ENCODE measurements around the gene CCM2.

Gene CCM2

GRCh38 chr7:45060295-45060694 lies 60.3 kb downstream of the CCM2 start:
- no peak for TF ChIP-seq Cebpa-rat (IDR thresholded peaks at IDR 0.05)
- Histone ChIP-seq H3K27me3 (no peaks in the 10 kb centered on the region), H3K4me1 (peaks cover 0 to 43% (median 10%) of the 10 kb centered on the region in 10 experiments; a peak in 11 of 20 replicates), H3K4me2 (no peak overlapping the region), H3K36me3 (peaks cover 48 to 90% (median 69%) of the 10 kb centered on the region in 11 experiments), H3K9me3 (replicated peaks in 1 of 11) (peaks cover 0 to 10% (median 0%) of the 10 kb centered on the region in 11 experiments; a peak in 3 of 22 replicates), H3K4me3 (no peak overlapping the region), H4K20me1 (peaks cover 16 to 99% (median 74%) of the 10 kb centered on the region in 11 experiments; a peak in 19 of 22 replicates), H3K27ac (no peak overlapping the region), H3K9ac (no peak overlapping the region)

- peaks cover 58 to 92% (median 69%) of the 10 kb centered on the region in 11 experiments for H3K36me3 ChIP-seq
- peak overlapping the region in 2 of 11 experiments; percentile 9 to 29; a peak in 2 of 22 replicates for H3K4me2 ChIP-seq
- peaks cover 16 to 99% (median 85%) of the 10 kb centered on the region in 11 experiments; a peak in 19 of 22 replicates for H4K20me1 ChIP-seq
- no peak overlapping the region for H3K9ac ChIP-seq
- no peak overlapping the region for H3K4me3 ChIP-seq
- no peaks in the 10 kb centered on the region for H3K9me3 ChIP-seq (replicated peaks in 1 of 11)
- H3K27ac ChIP-seq: 0 out of 22 replicates have a peak overlapping the region, but pooled peaks of 1 of the 11 experiments have one; percentile 26
- no peak for TF ChIP-seq Cebpa-rat (IDR thresholded peaks at IDR 0.05)
- H3K4me1 ChIP-seq: peaks cover 0 to 43% (median 10%) of the 10 kb centered on the region in 10 experiments; a peak in 13 of 20 replicates
- no peaks in the 10 kb centered on the region for H3K27me3 ChIP-seq
These were observed 61.4 kb downstream of the CCM2 start for GRCh38 chr7:45061352-45061751.

GRCh38 chr7:45061806-45062425 lies 61.9 kb downstream of the CCM2 start:
- 0 out of 22 replicates have a peak overlapping the region, but pooled peaks of 1 of the 11 experiments have one; percentile 26 for H3K27ac ChIP-seq
- H3K4me3 ChIP-seq: no peak overlapping the region
- no peak overlapping the region for H3K9ac ChIP-seq
- H3K9me3 ChIP-seq (replicated peaks in 1 of 11): no peaks in the 10 kb centered on the region
- peak overlapping the region in 2 of 11 experiments; percentile 9 to 29; a peak in 3 of 22 replicates for H3K4me2 ChIP-seq
- no peaks in the 10 kb centered on the region for H3K27me3 ChIP-seq
- peaks cover 16 to 99% (median 89%) of the 10 kb centered on the region in 11 experiments; a peak in 19 of 22 replicates for H4K20me1 ChIP-seq
- H3K36me3 ChIP-seq: peaks cover 57 to 92% (median 70%) of the 10 kb centered on the region in 11 experiments
- peaks cover 0 to 42% (median 10%) of the 10 kb centered on the region in 10 experiments; a peak in 13 of 20 replicates for H3K4me1 ChIP-seq
- no peak for TF ChIP-seq Cebpa-rat (IDR thresholded peaks at IDR 0.05)

DNA sequence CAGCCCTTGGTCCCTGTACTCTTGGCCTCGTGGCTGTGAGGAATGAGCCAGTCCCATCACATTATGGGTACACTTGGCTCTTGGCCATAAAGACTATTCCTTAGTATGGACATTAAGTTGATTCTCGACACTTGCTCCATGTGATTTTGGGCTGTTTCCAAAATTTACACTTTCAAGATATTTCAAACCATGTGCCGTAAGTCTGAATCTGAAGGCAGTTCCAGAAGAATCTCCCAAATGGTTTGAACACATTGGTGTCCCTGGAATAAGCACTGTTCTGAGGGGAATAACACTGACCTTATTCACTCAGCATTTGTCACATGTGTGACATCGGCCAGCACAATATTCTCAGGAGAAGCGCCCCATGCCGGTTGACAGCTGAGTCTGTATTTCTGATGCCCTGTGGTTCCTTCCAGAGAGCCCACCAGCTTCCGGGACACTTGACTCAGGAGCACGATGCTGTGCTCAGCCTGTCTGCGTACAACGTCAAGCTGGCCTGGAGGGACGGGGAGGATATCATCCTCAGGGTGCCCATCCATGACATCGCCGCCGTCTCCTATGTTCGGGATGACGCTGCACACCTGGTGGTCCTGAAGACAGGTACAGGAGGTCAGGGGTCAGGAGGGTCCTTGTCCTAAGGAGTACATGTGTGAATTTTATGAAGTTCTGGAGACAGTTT lies 64.2 kb downstream of the CCM2 start:
- Histone ChIP-seq H4K20me1 (peaks cover 21 to 100% (median 91%) of the 10 kb centered on the region in 11 experiments; a peak in 20 of 22 replicates), H3K4me2 (peak overlapping the region in 1 of 11 experiments; percentile 65; a peak in 1 of 22 replicates), H3K27me3 (no peaks in the 10 kb centered on the region), H3K9ac (no peak overlapping the region), H3K36me3 (peaks cover 71 to 97% (median 86%) of the 10 kb centered on the region in 11 experiments), H3K9me3 (replicated peaks in 1 of 11) (no peaks in the 10 kb centered on the region), H3K27ac (no peak overlapping the region), H3K4me3 (no peak overlapping the region), H3K4me1 (peaks cover 0 to 34% (median 13%) of the 10 kb centered on the region in 10 experiments; a peak in 13 of 20 replicates)
- no peak for TF ChIP-seq Cebpa-rat (IDR thresholded peaks at IDR 0.05)

DNA sequence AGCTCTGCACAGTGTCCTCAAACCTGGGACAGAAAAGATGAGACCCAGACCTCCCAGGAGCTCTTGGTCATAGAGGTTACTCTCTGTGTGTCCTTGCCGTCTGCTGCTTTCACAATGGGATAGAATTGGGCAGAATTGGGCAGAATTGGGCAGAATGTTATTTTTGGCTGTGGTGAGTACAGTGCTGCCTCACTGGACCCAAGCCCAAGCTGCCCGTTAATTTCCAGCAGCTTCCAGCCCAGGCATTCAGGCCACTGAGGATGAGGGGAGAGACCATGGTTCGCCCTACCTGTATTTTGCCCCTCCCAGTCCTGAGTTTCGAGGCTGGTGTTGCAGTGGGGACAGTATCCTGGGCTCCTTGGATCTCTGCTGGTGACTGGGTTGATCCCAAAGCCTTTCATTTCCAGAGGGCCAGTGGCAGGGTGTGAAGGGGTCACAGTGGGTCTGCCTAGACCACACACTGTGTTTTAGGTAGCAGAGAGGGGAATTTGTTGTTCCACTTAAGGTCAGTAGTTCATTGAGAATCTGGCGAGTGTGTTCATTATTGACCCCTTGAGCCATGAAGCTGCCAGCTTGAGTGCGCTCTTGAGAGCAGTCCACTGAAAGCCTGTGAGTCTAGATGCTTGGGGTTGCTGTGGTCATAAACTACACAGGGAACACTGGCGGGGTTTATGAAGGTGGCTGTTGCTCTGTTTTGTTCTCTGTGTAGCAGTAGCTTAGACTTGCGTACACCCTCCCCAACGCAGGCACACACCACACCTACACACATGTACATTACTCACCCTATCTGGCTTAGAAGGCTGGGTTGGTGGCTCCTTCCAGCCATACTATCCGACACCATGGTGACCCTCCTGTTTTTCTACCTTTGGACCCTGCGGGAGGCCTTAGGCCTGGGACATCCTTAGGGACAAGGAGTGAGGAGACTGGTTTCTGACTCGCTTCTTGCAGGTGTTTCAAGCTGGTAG lies 65.3 kb downstream of the CCM2 start:
- Histone ChIP-seq H3K27ac (no peak overlapping the region; a peak in 1 of 22 replicates), H3K27me3 (no peaks in the 10 kb centered on the region), H3K4me2 (no peak overlapping the region), H3K36me3 (peaks cover 76 to 100% (median 93%) of the 10 kb centered on the region in 11 experiments), H4K20me1 (peaks cover 21 to 100% (median 90%) of the 10 kb centered on the region in 11 experiments; a peak in 20 of 22 replicates), H3K9me3 (replicated peaks in 1 of 11) (no peaks in the 10 kb centered on the region), H3K9ac (no peak overlapping the region), H3K4me3 (no peak overlapping the region), H3K4me1 (peaks cover 0 to 34% (median 13%) of the 10 kb centered on the region in 10 experiments; a peak in 13 of 20 replicates)
- TF ChIP-seq Cebpa-rat (IDR thresholded peaks at IDR 0.05): no peak

DNA sequence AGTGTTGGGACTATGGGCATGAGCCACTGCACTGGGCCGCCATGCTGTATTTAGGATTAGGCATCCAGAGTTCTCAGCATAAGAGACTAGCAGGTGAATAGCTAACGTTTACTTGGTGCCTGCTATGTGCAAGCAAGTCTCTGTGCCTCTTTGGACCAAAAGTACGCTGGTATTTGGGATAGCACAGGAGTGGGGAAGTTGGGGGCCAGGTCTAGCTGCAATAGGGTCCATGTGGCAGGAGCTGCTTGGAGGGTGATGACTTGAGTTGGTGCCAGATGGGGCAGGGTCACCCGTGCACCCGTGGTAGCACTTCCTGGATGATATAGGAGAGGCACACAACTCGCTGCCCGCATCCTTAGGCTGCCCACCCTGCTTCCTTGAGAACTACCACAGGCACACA lies 66.4 kb downstream of the CCM2 start:
- Histone ChIP-seq H4K20me1 (peaks cover 10 to 100% (median 82%) of the 10 kb centered on the region in 11 experiments; a peak in 19 of 22 replicates), H3K36me3 (peaks cover 83 to 100% (median 98%) of the 10 kb centered on the region in 11 experiments)
- no peak for TF ChIP-seq Cebpa-rat (IDR thresholded peaks at IDR 0.05)

GRCh38 chr7:45067582-45067981 lies 67.6 kb downstream of the CCM2 start:
- no peak for TF ChIP-seq Cebpa-rat (IDR thresholded peaks at IDR 0.05)
- H3K9me3 ChIP-seq (replicated peaks in 1 of 11): no peaks in the 10 kb centered on the region
- peaks cover 9 to 100% (median 83%) of the 10 kb centered on the region in 11 experiments; a peak in 18 of 22 replicates for H4K20me1 ChIP-seq
- no peak overlapping the region for H3K4me3 ChIP-seq
- no peaks in the 10 kb centered on the region for H3K27me3 ChIP-seq
- H3K27ac ChIP-seq: no peak overlapping the region
- H3K36me3 ChIP-seq: peaks cover 92 to 100% (median 99%) of the 10 kb centered on the region in 11 experiments
- H3K9ac ChIP-seq: no peak overlapping the region
- H3K4me1 ChIP-seq: peaks cover 0 to 35% (median 15%) of the 10 kb centered on the region in 10 experiments; a peak in 14 of 20 replicates
- H3K4me2 ChIP-seq: no peak overlapping the region

More for the DNA sequence above, 66.4 kb downstream of the CCM2 start:
- H3K4me3 ChIP-seq: no peak overlapping the region
- no peak overlapping the region for H3K4me2 ChIP-seq
- no peak overlapping the region for H3K9ac ChIP-seq
- H3K4me1 ChIP-seq: peaks cover 0 to 38% (median 15%) of the 10 kb centered on the region in 10 experiments; a peak in 14 of 20 replicates
- no peak overlapping the region for H3K27ac ChIP-seq
- no peaks in the 10 kb centered on the region for H3K27me3 ChIP-seq
- no peaks in the 10 kb centered on the region for H3K9me3 ChIP-seq (replicated peaks in 1 of 11)

Measured in BLaER1 treated with 17β-estradiol and CSF1 and Interleukin-3, amounts not matched to agents 10 nM and 100 nM (cell line).